ENCODE data around the gene KLK12. TPM values are rescaled to one million over a fixed set of nuclear protein-coding genes. Genes with fewer than 3 reads are reported as not detected.

KLK12 gene
- total and polyA plus RNA-seq, 11 donors: not detected

DNA sequence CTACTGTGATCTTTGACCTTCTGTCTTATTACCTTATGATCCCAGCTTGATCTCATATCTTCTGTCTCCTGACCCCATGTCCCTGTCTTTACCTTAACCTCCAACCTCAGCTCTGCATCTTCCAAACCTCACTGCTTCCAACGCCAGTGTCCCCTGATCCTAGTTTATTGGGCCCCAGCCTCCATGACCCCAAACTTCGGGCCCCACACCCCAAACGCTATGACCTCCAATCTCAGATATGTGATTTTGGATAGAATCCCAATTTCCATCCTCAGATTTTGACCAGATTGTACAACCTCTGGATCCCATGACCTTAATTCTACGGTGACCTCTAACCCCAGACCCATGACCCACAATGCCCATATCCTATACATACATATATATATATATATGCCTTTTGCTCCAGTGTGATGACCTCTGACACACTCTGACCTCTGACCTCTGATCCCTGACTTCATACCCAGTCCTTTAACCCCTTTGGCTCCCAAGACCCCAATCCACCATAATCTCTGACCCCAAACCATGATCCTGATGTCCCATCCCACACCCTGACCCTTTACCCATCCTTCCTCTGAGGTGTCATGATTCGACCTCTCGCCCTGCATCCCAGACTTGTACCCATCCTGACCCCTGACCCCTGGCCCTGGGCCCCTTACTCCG lies 3.5 kb downstream of the KLK12 start:
- Histone ChIP-seq H3K4me3 (no peak overlapping the region), H3K27me3 (peaks cover 0 to 47% (median 6%) of the 10 kb centered on the region in 9 donors), H3K27ac (no peak overlapping the region), H3K36me3 (no peaks in the 10 kb centered on the region), H3K9me3 (no peaks in the 10 kb centered on the region), H3K4me1 (peaks cover 0 to 2% (median 0%) of the 10 kb centered on the region in 12 donors)
- ATAC-seq (no peak), DNase-seq (no peak)
- 86 to 92% (median 88%) methylated on average over 7 of the region's 7 CpGs for WGBS, 4 donors
- intact Hi-C loops (cut with DNase I): loop anchor here in 1 of 10 donors (5.0 kb wide), 1 partner anchor 51 kb away; the partner anchor contains the start of gene KLK14
- TF ChIP-seq POLR2A (IDR thresholded peaks at IDR 0.05): no peak

DNA sequence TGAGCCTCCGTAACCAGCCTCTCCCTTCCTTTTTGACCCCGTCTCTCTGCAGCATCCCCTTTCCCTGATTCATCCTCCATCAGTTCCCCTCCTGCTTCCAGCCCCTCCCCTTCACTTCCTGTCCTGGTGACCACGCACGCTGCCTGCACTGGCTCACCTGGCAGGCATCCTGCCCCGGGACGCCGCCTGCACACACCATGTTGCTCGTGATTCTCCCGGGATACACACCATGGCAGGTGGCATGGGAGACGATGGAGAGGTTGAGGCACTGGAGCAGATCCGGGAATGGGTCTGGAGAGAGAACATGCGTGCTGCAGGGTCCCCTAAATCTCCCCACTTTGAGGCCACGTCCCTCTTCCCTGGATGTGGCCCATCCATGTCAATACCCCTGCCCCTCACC lies 4.2 kb downstream of the KLK12 start:
- intact Hi-C loops (cut with DNase I): loop anchor here in 1 of 10 donors (5.0 kb wide), 1 partner anchor 52 kb away; the partner anchor contains the start of gene KLK14
- H3K36me3 ChIP-seq: no peaks in the 10 kb centered on the region
- WGBS, 4 donors: 73 to 80% (median 77%) methylated on average over 13 of the region's 13 CpGs
- no peaks in the 10 kb centered on the region for H3K9me3 ChIP-seq
- peaks cover 0 to 50% (median 10%) of the 10 kb centered on the region in 9 donors for H3K27me3 ChIP-seq
- ATAC-seq: no peak
- DNase-seq: no peak
- TF ChIP-seq, protein P1, sequence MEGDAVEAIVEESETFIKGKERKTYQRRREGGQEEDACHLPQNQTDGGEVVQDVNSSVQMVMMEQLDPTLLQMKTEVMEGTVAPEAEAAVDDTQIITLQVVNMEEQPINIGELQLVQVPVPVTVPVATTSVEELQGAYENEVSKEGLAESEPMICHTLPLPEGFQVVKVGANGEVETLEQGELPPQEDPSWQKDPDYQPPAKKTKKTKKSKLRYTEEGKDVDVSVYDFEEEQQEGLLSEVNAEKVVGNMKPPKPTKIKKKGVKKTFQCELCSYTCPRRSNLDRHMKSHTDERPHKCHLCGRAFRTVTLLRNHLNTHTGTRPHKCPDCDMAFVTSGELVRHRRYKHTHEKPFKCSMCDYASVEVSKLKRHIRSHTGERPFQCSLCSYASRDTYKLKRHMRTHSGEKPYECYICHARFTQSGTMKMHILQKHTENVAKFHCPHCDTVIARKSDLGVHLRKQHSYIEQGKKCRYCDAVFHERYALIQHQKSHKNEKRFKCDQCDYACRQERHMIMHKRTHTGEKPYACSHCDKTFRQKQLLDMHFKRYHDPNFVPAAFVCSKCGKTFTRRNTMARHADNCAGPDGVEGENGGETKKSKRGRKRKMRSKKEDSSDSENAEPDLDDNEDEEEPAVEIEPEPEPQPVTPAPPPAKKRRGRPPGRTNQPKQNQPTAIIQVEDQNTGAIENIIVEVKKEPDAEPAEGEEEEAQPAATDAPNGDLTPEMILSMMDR (IDR thresholded peaks at IDR 0.05): no peak
- TF ChIP-seq POLR2A (IDR thresholded peaks at IDR 0.05): no peak
- H3K4me1 ChIP-seq: peaks cover 0 to 6% (median 0%) of the 10 kb centered on the region in 12 donors
- H3K27ac ChIP-seq: no peak overlapping the region
- H3K4me3 ChIP-seq: no peak overlapping the region

DNA sequence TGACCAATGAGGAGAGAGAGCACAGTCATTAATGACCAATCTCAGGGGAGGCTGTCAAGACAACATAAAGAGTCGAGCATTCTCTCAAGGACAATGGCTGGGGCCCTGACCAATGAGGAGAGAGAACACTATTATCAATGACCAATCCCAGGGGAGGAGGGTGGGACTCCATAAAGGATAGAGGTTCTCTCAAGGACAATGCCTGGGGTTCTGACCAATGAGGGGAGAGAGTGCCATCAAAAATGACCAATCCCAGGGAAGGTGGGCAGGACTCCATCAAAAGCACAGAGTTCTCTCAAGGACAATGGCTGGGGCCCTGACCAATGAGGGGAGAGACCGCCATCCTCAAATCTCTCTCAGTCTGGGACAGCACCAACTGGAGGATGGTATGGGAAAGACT lies 5.1 kb downstream of the KLK12 start:
- no peak overlapping the region for H3K27ac ChIP-seq
- H3K4me1 ChIP-seq: peaks cover 0 to 6% (median 0%) of the 10 kb centered on the region in 12 donors
- DNase-seq (no peak), ATAC-seq (no peak)
- H3K4me3 ChIP-seq: no peak overlapping the region
- no peaks in the 10 kb centered on the region for H3K9me3 ChIP-seq
- H3K27me3 ChIP-seq: peaks cover 0 to 50% (median 12%) of the 10 kb centered on the region in 9 donors
- TF ChIP-seq, protein P1 (IDR thresholded peaks at IDR 0.05): no peak
- no peak for TF ChIP-seq POLR2A (IDR thresholded peaks at IDR 0.05)
- H3K36me3 ChIP-seq: no peaks in the 10 kb centered on the region
- WGBS, 4 donors: 68 to 81% (median 74%) methylated on average over 2 of the region's 2 CpGs
- intact Hi-C loops (cut with DNase I): loop anchor here in 4 of 10 donors (5.0 to 10.0 kb wide), 4 partner anchors 53 to 145 kb away; partner anchors contain the start of gene KLK14 (in 1 of the 4)

DNA sequence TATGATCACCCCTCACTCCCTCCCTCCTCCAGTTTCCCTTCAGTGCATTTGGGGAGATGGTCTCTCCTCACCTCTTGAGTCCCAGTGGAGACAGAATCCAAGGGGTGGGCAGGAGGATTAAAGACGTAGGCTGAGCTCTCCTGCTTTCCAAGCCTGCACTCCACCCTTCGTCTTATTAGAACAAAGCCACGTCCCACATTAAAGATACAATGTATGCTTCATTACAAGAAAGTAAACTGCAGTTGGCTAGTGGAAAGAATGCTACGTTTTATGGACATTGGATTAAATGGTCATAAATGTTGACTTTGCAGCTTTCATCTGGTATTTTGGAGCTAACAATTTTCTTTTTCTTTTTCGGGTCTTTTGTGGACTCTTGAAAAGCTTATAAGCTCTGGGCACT lies 6.9 kb downstream of the KLK12 start:
- no peak overlapping the region for H3K27ac ChIP-seq
- H3K27me3 ChIP-seq: peaks cover 0 to 59% (median 16%) of the 10 kb centered on the region in 9 donors
- no peaks in the 10 kb centered on the region for H3K36me3 ChIP-seq
- H3K9me3 ChIP-seq: no peaks in the 10 kb centered on the region
- peaks cover 0 to 6% (median 0%) of the 10 kb centered on the region in 12 donors for H3K4me1 ChIP-seq
- intact Hi-C loops (cut with DNase I): loop anchor here in 4 of 10 donors (5.0 to 10.0 kb wide), 3 partner anchors 64 to 147 kb away; no protein-coding TSS in a partner anchor
- DNase-seq (no peak), ATAC-seq (no peak)
- no peak overlapping the region for H3K4me3 ChIP-seq
- 71 to 74% (median 72%) methylated on average over 5 of the region's 5 CpGs for WGBS, 4 donors
- TF ChIP-seq, protein P1 (IDR thresholded peaks at IDR 0.05): no peak
- TF ChIP-seq POLR2A (IDR thresholded peaks at IDR 0.05): no peak

Data from heart left ventricle (tissue), 16 donors.